ENCODE measurements around the gene CXCR2. TPM values are rescaled to one million over a fixed set of nuclear protein-coding genes. Genes with fewer than 3 reads are reported as not detected.
"Not testable (repeated sequence)": the region's sequence is repeated elsewhere in the genome, so short reads cannot be mapped to it uniquely, and the experiment has no call there.

The CXCR2 gene
- total RNA-seq, 1 experiment from 2014 or later = not detected

DNA sequence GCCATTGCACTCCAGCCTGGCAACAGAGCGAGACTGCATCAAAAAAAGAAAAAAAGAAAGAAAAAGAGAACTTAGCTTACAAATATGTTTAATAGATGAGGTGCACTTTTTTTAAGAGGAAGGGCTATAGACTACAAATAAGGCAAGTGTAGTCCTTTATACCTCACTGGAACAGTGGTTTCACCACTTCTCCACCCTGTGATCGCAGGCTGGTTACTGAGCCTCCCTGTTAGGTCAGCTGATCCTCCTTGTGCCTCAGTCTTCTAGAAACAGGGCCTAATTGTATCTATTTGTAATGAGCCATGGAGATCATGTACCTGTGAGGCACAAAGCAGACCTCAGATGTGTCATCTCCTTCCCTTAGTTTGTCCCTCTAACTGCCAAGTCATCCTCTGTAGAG is 4.5 kb downstream of the CXCR2 start:
- no peak for DNase-seq (ENCODE audit: low spot score)

DNA sequence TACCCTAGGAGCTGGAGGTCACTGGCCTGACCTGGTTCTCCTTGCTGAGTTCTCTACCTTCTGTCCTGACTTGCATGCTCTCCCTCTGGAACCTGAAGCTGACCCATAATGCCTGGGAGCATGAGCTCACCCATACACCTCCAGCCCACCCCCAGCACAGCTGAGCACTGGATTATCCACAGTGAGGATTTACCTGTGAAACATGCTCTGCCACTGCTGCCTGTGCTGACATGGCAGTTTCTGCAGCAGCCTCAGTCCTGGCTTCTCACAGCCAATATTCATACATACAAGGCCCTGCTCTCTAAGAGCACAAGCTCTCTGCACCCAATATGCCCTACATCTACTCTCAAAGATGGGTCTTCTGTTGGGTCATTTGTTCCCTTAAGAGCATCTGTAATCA is 5.0 kb downstream of the CXCR2 start:
- DNase-seq (ENCODE audit: low spot score) = no peak

DNA sequence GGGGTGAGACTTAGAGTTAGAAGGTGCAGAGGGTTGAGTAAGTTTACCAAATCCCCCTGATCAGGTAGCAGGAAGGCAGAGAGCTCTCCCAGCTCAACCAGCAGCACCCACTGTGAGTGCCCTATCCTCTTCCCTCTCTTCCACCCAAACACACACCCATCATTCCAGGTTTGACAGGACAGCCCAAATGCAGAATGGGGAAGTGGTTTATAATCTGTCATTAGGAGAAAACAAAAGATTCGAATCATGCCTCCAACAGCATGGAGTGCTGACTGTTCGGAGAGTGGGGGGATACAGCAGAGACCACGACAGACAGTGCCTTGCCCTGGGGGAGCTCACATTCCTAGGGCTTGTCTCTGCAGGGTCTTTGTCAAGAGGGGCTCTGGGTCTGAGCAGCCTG is 11.7 kb downstream of the CXCR2 start:
- DNase-seq (ENCODE audit: low spot score) = no peak

DNA sequence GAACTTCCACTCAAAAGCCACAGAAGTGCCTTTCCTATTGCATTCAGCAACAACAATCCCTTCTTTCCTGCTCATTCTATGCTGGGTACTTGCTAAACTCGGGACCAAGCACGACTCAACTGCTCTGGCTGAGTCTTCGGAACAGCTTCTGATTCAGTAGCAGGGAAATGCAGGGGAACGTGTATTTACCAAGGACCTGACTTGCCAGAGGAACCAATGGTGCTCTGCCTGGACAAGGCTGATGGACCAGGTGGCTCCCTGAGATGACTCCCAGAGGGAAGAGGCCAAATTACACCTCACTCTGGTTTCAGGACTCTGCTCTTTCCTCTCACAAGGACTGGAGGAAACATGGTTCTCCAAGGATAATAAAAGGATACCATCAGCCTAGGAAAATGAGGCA is 12.2 kb downstream of the CXCR2 start:
- DNase-seq (ENCODE audit: low spot score) = no peak

DNA sequence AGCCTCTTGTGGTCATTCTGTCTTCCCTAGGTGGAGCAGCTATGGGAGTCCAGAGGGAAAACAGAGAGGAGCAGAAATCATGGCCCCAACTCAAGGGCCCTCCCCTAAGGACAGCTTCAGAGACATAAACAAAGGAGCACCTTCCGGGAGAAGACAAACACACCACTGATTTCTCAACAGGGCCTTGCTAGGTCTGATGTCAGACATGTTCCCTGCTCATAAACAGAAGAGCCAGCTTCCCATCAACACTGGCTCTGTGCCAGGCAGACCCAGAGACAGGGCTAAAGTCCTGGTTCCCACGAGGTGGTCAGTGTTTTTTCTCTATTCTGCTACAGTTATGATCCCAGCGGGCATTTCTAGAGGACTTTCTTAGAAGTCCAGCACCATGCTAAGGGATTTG is 19.3 kb downstream of the CXCR2 start:
- no peak for DNase-seq (ENCODE audit: low spot score)

DNA sequence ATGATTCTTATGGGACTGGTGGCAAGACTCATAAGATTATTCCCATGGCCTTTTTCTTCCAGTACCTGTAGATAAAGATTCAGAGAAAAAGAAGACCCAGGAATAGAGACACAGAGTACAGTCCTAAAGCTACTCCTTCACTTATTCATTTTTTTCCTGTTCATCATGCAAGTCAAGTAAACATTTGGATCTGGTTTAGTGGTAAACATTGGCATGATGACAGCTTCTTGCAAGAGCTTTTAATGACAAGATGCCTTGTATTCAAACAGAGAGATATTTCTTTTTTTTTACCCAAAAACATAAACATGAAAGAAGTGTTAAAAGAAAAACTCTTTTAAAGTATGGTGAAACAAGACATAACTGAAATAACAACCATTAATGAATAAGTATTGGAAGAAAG is 20.2 kb downstream of the CXCR2 start:
- DNase-seq (ENCODE audit: low spot score) = no peak

DNA sequence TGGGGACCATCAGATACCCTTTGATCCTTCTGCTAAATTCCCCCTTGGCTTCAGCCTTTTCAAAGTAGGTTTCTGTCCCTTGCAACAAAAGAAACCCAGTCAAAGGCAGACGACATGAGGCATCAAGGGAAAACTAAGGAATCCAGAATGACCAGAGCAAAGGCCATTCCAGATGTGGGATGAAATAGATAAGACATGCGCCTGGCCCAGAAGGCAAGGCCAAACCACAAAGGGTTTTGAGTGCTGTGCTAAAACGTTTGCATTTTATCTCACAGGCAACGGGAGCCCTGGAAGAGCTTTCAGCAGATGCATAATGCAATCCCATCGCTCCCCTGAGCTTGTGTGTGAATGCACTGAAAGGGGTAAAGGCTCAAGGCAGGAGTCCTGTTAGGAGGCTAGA is 23.3 kb downstream of the CXCR2 start:
- DNase-seq (ENCODE audit: low spot score) = no peak

DNA sequence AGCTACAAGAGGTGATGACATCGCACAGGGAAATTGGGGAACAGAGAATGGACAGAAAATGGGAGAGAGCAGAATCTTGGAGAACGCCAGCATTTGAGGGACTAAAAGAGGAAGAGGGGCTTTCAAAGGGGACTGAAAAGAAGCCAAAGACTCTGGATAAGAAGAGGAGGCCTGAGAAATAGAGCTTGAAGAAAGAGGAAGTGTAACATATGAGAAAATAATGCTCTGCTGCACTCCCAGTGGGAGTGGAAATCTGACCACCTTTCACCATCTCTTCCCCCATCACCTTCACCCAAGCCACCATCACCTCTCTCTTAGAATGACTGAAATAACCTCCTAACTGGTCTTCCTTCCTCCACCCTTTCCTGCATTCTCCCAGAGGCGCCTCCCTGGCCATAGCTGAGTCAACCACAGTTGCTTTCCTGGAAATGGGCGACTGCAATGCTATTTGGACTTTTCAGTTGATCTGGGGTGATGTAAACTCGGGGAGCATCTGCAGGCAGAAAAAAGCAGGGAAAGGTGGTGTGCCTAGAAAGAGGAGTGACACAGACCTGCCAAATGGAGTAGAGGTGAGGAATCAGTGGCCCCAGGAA is 24.1 kb downstream of the CXCR2 start:
- DNase-seq (ENCODE audit: low spot score) = no peak

DNA sequence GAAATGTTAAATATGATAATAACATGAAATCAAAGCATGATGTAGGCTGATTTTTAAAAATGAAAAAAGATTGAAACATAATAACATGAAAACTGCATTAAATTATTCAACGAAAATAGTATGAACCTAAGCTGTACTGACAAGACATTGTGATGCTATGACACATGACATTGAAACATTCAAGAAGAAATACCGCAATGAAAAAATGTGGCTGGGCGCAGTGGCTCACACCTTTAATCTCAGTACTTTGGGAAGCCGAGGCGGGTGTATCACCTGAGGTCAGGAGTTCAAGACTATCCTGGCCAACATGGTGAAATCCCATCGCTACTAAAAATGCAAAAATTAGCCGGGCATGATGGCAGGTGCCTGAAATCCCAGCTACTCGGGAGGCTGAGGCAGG is 26.3 kb downstream of the CXCR2 start:
- DNase-seq (ENCODE audit: low spot score) = no peak

DNA sequence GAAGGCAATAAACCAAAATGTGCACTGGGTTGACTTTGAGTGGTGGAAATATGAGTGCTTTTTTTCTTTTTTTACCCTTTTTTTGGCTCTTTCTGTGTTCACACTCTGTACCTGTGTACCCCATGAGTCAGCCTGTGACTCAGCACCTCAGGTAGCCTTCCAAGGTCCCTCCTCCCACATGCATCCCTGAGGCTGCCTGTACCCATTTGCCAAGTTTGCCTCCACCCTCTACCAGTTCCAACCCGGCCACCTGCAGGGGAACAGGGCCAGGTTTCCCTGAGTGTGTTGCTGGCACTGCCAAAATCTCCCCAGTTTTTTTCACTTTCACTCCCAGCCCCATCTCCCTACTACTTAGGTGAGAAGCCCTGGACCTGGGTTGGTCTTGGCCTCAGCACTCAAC is 26.9 kb downstream of the CXCR2 start:
- no peak for DNase-seq (ENCODE audit: low spot score)

DNA sequence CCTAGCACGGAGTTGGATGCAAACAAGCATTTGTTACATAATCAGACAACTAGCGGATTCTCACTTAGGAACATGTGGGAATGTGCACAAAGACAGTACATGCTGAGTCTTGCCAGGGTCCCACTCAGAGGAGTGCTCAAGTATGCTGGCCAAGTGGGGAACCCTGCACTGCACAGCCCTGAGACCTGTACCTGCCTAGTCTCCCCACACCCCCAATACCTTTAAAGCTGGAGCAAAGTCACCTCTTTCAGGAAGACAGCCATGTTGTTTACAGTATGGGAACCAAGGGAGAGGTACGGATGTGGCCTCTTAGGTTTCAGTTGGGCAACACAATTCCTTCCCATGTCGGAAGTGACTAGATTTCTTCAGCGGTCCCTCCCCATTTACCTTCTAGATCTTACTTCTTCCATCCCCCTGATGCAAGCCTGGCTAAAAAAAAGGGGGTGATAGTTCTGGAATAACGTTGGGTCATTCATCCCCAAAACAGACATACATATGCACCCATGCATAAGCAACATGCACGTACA is 30.2 kb downstream of the CXCR2 start:
- DNase-seq (ENCODE audit: low spot score) = no peak

DNA sequence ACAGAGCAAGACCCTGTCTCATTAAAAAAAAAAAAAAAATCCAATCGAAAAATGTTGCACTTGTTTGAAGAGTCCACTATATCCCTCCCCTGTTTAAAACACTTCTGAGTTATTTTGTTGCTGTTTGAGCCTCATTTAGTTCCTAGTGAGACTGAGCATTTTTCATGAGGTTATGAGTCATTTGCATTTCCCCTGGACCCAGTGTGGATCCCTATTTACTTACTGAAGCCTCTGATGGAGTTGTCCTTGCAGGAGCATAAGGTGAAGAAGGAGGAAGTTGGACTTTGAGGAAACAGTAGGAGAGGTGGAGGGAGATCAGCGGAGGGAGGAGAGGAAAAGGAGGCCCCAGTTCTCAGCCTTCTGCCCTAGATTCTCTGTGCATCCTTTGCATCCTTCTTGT is 35.8 kb downstream of the CXCR2 start:
- no peak for DNase-seq (ENCODE audit: low spot score)

DNA sequence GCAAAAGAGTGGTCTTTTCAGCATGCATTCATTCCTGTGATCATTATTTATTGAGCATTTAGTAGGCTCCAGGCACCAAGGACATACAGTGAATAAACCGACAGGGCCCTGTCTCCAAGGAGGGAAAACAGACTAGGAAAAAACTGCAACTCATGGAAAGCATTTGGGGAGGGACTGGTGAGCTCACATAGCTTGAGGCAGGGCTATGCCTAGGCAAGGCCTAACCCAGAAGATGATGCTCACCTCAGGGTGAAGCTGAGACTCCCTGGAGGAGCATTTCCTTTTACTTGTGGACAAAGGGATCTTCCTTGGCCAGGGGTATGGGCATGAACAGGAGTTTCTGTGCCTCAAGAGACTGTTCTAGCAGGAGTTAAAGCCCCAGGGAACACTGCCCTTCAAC is 37.0 kb downstream of the CXCR2 start:
- DNase-seq (ENCODE audit: low spot score) = no peak

DNA sequence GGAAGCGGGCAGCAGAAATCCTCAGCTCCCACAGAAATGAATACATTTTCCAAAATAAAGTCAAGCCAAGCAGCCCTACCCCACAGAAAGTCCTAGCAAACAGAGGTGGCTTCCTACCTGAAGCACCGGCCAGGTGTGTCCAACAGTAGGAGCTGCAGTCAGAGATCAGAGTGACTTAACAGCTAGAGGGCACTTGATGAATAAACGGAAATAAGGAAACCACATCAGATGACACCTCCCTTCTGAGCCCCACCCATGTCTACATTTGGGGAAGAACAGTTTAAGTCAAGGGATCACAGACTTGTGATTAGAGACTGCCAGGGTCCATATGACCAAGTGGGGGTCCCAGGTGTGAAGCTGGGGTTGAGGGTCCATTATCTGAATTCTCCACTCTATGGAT is 41.0 kb downstream of the CXCR2 start, which contains the start of gene CXCR1:
CXCR1 (minus strand) TSS at position 172 of the 400 bp plus-strand sequence. CDS start 1,751 bp downstream, outside the sequence.
- DNase-seq (ENCODE audit: low spot score) = no peak

DNA sequence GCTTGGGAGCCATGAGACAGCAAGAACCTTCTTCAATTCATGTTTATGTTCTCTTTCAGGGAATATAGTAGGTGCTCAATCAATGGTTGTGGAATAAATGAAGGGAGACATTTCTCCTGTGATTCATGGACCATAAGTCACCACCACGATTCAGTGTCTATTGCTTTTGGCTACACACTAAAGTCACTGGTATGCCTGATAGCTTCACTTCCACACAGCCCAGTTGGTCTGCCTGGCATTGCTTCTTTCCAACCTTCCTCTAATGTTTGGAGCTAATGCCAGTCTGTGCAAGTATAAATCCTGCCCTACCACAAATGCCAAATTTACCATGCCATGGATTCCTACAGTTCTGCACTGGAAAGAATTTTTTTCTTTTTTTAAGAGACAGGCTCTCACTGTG is 42.2 kb downstream of the CXCR2 start:
- no peak for DNase-seq (ENCODE audit: low spot score)

DNA sequence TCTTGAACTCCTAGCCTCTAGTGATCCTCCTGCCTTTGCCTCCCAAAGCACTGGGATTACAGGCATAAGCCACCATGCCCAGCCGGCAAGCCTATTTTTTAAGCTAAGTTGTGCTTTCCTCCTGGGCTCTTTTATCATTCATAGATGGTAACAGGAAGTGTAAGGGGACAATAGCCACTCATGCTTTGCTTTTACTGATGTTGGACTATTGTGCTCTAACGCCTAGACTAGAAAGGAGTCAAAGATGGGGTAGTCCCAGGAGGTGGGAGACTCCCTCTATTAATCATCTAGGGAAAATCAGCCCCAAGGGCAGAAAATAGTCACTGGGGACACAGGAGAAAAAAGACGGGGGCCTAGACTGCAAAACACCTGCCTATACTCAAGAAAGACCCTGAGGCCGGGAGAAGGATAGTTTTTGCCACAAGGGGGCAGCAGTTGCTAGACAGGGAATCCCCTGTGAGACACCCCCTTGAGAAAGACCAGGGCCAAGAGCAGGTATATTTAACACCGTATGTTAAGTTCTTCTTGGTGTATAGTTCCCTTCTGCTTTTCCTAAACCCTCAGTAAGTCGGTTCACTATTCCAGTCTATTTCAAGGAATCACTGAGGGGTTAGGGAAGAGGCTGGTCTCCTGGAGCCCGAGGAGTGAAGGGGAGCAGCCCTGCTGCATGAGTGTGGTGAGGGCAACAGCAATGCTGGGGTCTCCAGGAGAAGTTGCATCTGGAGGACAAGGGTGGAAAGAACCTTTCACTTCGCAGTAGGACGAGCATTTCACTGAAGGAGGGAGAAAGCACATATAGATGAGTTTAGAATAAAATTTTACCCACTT is 43.0 kb downstream of the CXCR2 start:
- DNase-seq (ENCODE audit: low spot score) = peak; percentile 64

DNA sequence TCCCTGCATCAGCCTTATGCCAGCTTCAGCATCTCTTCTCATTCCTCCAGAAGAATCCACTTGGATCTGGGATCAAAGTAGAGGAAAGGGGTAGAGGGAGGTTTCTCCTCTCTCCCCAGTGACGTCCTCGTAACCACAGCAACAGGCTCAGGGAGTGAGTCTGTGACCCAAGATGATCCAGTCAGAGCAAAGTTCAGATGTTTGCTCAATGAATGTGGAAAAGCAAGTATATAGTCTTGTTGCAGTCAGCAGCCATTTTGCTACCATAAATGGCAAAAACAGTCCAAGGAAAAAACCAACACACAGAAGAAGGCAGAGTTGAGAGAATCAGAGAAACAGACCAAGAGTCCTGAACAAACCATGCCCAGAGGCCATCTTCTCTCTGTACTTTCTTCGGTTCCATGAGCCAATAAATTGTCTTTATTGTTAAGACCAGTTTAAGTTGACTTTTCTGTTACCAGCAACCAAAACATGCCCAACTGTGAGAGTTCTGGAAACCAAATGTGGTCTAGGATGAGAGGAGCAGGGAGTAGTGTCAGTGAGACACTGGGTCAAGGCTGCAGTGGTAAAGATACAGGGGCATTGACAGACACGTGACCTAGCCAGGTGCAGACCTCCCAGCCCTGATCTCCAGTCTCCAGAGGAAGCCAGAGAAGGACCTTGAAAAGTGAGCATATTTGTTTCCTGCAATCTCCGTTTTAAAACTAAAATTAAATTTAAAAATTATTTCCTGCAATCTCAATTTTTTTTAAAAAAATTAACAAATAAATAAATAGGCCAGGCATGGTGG is 44.1 kb downstream of the CXCR2 start:
- no peak for DNase-seq (ENCODE audit: low spot score)

DNA sequence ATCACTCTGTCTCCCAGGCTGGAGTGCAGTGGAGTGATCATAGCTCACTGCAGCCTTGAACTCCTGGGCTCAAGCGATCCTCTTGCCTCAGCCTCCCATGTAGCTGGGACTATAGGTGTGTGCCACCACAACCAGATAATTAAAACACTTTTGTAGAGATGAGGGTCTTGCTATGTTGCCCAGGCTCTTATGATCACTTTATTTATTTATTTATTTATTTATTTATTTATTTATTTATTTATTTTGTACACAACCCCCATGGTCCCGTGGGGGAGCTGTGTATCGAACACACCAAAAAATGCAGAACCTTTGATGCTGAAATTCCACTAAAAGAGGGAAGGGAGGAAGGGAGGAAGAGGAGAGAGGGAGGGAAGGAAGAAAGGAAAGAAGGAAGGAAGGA is 45.9 kb downstream of the CXCR2 start:
- DNase-seq (ENCODE audit: low spot score) = not testable (repeated sequence)

DNA sequence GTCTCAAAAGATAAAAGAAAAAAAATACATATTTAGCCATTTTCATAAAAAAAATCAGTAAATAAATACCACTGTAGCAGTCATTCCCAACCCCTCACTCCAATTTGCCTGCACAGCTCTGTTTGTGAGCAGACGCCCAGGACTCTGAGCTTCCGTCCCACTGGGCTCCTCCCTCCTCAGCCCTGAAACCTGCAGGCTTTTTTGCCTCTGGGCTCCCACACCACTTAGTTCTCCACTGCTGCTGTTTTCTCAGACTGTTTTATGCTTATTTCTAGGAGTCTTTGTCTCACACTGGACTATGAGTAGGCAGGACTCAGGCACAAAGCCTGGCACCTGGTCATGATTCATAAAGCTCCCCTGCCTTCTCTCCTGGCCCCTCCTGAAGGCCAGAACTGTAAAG is 47.0 kb downstream of the CXCR2 start:
- DNase-seq (ENCODE audit: low spot score) = no peak

DNA sequence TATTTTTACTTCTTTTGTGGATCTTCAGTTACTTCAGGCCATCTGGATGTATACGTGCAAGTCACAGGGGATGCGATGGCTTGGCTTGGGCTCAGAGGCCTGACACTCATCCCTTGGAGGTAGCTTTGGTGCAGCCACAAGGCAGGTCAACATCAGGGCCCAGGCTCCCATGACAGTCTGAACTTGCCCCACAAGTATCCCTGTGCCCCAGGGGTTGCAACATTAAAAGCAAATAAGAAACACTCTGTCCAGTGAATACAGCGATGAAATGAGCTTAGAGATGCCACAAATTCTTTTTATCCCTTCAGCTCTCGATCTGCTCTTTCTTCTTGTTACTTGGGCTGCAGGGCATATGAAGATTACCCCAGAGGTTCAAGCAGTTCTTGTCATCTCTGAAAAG is 54.0 kb downstream of the CXCR2 start:
- DNase-seq (ENCODE audit: low spot score) = no peak

DNA sequence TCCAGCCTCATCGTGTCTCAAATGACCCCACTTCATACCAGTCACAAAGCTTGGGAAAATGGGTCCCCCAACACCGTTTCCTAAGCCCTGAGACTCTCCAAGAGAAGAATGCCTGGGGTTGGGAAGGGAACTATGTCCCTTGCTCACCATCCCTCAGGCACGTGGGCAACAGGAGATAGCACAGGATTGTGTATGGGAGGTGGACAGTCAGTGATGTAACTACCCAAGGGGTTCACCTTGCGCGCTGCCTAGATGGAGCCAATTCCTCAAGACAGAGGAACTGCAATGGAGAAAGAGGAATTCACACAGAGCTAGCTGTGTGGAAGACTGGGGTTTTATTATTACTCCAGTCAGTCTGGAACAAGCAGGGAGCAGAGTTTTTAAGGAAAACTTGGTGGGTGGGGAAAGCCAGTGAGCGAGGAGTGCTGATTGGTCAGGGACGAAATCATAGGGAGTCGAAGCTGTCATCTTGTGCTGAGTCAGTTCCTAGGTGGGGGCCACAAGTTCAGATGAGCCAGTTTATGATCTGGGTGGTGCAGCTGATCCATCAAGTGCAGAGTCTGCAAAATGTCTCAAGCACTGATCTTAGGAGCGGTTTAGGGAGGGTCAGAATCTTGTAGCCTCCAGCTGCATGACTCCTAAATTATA is 54.8 kb downstream of the CXCR2 start:
- no peak for DNase-seq (ENCODE audit: low spot score)

DNA sequence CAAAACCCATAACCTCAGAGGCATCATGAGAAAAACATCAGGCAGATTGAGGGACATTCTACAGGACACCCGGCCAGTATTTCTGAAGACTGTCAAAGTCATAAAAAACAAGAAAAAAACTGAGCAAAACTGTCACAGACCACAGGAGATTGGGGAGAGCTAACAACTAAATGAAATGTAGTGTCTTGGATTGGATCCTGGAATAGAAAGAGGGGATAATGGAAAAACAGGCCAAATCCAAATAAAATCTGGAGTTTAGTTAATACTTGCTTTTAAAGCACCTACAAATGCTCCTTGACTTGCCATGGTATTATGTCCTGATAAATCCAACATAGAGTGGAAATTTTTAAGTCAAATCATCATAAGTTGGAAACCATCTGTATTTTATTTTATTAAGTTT is 58.5 kb downstream of the CXCR2 start:
- DNase-seq (ENCODE audit: low spot score) = no peak
